GM13976 (cell line): ENCODE data around the gene GNPNAT1.

ENCODE experiments used
- DNase-seq: peaks from one replicate; pipeline ENCODE4 v3.0.0; 2012; ENCODE audit warnings: low spot score
- in situ Hi-C: fragments of 300-500 bp; cut with MboI; formaldehyde crosslinking; loops from one replicate; pipeline ENCODE4 v1.12.0; 2022; ENCODE audit warnings: low sequenced_read_pairs, mixed read lengths, inconsistent platforms; ENCODE audit not compliant: unreplicated experiment
- TF ChIP-seq, protein P1 (sequence below): IDR thresholded peaks from 2 replicates; pipeline ENCODE4 v1.5.1; 2012; ENCODE audit warnings: borderline replicate concordance, mild to moderate bottlenecking; ENCODE audit not compliant: insufficient read depth; ENCODE audit errors: extremely low read depth, missing control alignments, control extremely low read depth

Gene GNPNAT1

DNA sequence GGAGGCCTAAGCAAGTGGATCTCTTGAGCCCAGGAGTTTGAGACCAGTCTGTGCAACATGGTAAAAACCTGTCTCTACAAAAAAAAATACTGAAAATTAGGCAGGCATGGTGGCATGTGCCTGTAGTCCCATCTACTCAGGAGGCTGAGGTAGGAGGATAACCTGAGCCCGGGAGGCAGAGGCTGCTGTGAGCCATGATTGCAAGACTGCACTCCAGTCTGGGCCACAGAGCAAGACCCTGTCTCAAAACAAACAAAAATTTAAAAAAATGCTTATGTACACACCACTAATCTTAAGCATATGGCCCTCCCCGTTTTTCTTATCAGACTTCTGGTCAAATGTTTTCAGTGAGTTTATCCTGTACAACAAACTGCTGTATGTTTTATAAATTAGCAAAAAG is 1.7 kb upstream of the GNPNAT1 start:
- in situ Hi-C loops = no loop called here
- TF ChIP-seq, protein P1, sequence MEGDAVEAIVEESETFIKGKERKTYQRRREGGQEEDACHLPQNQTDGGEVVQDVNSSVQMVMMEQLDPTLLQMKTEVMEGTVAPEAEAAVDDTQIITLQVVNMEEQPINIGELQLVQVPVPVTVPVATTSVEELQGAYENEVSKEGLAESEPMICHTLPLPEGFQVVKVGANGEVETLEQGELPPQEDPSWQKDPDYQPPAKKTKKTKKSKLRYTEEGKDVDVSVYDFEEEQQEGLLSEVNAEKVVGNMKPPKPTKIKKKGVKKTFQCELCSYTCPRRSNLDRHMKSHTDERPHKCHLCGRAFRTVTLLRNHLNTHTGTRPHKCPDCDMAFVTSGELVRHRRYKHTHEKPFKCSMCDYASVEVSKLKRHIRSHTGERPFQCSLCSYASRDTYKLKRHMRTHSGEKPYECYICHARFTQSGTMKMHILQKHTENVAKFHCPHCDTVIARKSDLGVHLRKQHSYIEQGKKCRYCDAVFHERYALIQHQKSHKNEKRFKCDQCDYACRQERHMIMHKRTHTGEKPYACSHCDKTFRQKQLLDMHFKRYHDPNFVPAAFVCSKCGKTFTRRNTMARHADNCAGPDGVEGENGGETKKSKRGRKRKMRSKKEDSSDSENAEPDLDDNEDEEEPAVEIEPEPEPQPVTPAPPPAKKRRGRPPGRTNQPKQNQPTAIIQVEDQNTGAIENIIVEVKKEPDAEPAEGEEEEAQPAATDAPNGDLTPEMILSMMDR = no peak
- DNase-seq = no peak

DNA sequence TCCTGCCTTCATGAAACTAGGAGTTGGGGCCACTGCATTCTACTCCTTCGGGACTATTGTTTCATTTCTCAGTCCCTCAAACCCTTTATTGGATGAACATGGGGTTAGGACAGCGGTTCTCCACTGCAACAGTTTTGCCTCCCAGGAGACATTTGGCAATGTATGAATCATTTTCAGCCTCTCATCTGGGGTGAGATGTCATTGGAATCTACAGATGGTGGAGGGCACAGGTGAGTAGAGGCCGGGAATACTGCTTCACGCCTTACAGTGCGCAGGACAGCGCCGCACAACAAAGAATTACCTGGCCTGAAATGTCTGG is 649 bp upstream of the GNPNAT1 start:
- DNase-seq = no peak
- TF ChIP-seq, protein P1 = no peak
- in situ Hi-C loops = no loop called here

DNA sequence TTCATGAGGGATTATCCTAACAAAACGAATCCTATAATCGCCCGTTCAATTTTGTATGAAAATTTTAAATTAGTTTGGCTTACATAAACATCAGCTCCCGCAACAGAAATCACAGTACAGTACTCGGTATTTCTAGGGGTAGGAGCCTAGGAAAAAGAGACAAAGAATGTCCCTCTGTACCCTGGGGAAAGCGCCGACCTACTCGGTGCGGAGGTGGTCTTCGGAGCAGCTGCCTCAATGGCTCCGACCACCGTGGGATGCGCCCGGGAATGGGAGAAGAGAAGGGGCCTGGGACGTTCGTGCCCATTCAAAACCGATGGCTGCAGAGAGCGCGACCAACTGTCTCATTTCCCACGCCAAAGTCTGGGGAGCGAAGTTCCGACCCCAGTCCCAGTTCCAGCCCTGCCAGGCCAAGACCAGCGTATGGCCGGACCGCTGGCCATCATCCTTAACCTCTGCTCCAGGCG is 618 bp downstream of the GNPNAT1 start:
- TF ChIP-seq, protein P1 = no peak
- DNase-seq = no peak

DNA sequence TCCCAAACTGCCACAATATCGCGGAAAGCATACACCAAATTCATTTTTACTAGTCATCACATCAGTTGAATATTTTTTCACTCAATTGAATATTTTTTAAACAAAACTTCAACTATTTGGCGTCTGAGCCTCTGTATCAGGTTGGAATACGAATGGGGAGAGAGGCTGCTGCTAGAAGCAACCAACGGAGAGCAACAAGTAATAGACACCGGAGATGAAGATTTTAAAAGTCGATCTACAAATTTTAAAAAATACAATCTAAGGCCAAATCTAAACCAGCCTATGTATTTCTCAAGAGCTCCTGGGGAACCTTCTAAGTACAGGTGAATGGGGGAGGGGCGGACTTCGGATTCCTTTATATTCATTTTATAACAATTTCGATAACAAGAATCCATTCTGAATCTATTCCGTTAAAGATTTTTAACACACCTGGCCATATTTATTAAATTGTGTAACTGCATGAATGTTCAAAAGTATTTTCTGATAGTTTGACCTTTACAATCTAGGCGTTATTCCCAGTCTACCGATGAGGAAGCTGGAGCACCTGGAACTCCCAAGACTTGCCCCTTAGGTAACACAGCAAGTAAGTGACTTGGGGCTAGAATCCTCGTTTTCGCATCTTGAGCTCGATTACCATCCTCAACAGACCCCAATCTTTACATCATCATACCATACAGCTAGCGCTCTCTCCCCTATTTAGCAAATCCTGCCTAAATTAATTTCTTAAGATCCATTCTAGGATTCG is 1.2 kb downstream of the GNPNAT1 start:
- in situ Hi-C loops = no loop called here
- DNase-seq = no peak
- TF ChIP-seq, protein P1 = no peak

More for the DNA sequence above, 618 bp downstream of the GNPNAT1 start:
- in situ Hi-C loops = no loop called here

DNA sequence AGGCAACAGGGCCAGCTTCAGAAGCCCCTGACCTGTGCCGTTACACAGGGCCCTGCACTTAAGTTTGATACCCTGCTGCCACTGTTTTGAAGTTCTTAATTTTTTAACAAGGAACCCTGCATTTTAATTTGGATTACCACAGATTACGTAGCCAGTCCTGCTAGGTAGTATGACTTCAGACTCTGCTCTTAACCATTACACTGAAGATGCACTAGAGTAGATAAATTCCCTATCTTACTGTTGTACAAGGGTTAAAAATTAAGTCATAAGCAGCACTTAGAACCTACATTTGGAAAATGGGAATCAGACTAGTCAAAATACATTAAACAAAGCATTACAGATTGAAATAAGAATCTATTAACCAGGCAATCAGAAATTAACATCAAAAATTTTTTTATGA is 2.3 kb downstream of the GNPNAT1 start:
- in situ Hi-C loops = no loop called here
- TF ChIP-seq, protein P1 = no peak

DNA sequence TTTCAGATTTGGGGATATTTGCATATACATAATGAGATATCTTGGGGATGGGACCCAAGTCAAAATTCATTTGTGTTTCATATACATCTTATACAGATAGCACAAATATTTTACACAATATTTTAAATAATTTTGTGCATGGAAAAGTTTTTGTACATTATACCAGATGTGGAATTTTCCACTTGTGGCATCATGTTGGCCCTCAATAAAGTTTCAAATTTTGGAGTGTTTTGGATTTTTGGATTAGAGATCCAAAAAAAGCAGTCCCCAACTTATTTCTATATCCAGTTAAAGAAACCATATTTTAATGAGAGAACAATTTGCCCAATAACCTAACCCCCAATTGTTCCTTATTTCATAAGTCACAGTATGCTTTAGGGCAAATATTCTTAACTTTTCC is 4.5 kb downstream of the GNPNAT1 start:
- in situ Hi-C loops = no loop called here
- TF ChIP-seq, protein P1 = no peak
- DNase-seq = no peak

More for the DNA sequence above, 2.3 kb downstream of the GNPNAT1 start:
- no peak for DNase-seq
